CD14-positive monocyte (primary cell): ENCODE data around the gene UBE2I. TPM values are rescaled to one million over a fixed set of nuclear protein-coding genes. Genes with fewer than 3 reads are reported as not detected.

Source experiments
- DNase-seq, 3 donors: peaks; one replicate each; pipeline ENCODE4 v3.0.0-alpha.2; 2011 to 2022
- H2AFZ ChIP-seq: 2 replicates; pipeline ENCODE4 v1.6.0; 2012; ENCODE audit warnings: mild to moderate bottlenecking, low read depth, low read length, inconsistent platforms; ENCODE audit not compliant: insufficient read depth, poor library complexity, severe bottlenecking
- H3K27ac ChIP-seq, 2 donors: 1 replicate in 1 of 2; 2 replicates in 1 of 2; pipeline ENCODE4 v1.5.1; 2012 to 2013; ENCODE audit warnings: low read length in 2 of 2, control low read depth in 1 of 2, inconsistent platforms in 1 of 2, low read depth in 1 of 2, mild to moderate bottlenecking in 1 of 2
- H3K27me3 ChIP-seq, 2 donors: one replicate each; pipeline versions ENCODE4 v1.6.0 to v1.6.1; 2011 to 2013; ENCODE audit warnings: low read length in 2 of 2; ENCODE audit not compliant: control insufficient read depth in 2 of 2, insufficient read depth in 2 of 2
- H3K36me3 ChIP-seq, 2 donors: replicated peaks in 1 of 2; 1 replicate in 1 of 2; 2 replicates in 1 of 2; pipeline versions ENCODE4 v1.5.1 to v1.6.1; 2012 to 2013; ENCODE audit warnings: low read length in 2 of 2, control low read depth in 1 of 2, inconsistent platforms in 1 of 2, mild to moderate bottlenecking in 1 of 2; ENCODE audit not compliant: insufficient read depth in 2 of 2, control insufficient read depth in 1 of 2
- H3K4me1 ChIP-seq, 2 donors: 1 replicate in 1 of 2; 2 replicates in 1 of 2; pipeline versions ENCODE4 v1.5.1 to v1.6.1; 2012 to 2013; ENCODE audit warnings: low read length in 2 of 2, control low read depth in 1 of 2, inconsistent platforms in 1 of 2, mild to moderate bottlenecking in 1 of 2, moderate library complexity in 1 of 2; ENCODE audit not compliant: insufficient read depth in 2 of 2, control insufficient read depth in 1 of 2
- H3K4me2 ChIP-seq: replicated peaks from 2 replicates; pipeline ENCODE3; 2012; ENCODE audit warnings: low read length, moderate library complexity, mild to moderate bottlenecking; ENCODE audit not compliant: poor library complexity, severe bottlenecking; ENCODE audit errors: extremely low read depth
- H3K4me3 ChIP-seq, 3 experiments: fragments of 200-600 bp in 1 of 3; sonication (generic) in 1 of 3; replicated peaks in 1 of 3; 1 replicate in 2 of 3; 2 replicates in 1 of 3; pipeline ENCODE4 v1.5.1; 2011 to 2013; ENCODE audit warnings: low read length in 3 of 3, mild to moderate bottlenecking in 3 of 3, control low read depth in 2 of 3, low read depth in 2 of 3, inconsistent platforms in 1 of 3, moderate library complexity in 1 of 3
- H3K79me2 ChIP-seq: 2 replicates; pipeline ENCODE4 v1.6.0; 2012; ENCODE audit warnings: mild to moderate bottlenecking, control low read depth, inconsistent platforms, low read length, moderate library complexity; ENCODE audit not compliant: insufficient read depth
- H3K9ac ChIP-seq: 2 replicates; pipeline ENCODE4 v1.6.0; 2017; ENCODE audit warnings: low read length, mild to moderate bottlenecking; ENCODE audit not compliant: insufficient read depth, poor library complexity, severe bottlenecking
- H3K9me3 ChIP-seq, 2 donors: replicated peaks in 1 of 2; 1 replicate in 1 of 2; 2 replicates in 1 of 2; pipeline versions ENCODE4 v1.5.1 to v1.6.1; 2012 to 2013; ENCODE audit warnings: low read length in 2 of 2, control low read depth in 1 of 2; ENCODE audit not compliant: control insufficient read depth in 1 of 2, insufficient read depth in 1 of 2
- H4K20me1 ChIP-seq: 2 replicates; pipeline ENCODE4 v1.6.0; 2012; ENCODE audit warnings: mild to moderate bottlenecking, low read length, control low read depth, moderate library complexity; ENCODE audit not compliant: insufficient read depth
- H3K27ac Mint-ChIP-seq, 7 donors: one replicate each; pipeline ENCODE4 v1.8.0; 2020; ENCODE audit warnings: mild to moderate bottlenecking in 7 of 7, mixed read lengths in 7 of 7, moderate library complexity in 6 of 7, inconsistent platforms in 2 of 7
- H3K27me3 Mint-ChIP-seq, 3 donors: one replicate each; pipeline ENCODE4 v1.8.0; 2021 to 2022; ENCODE audit warnings: low read depth in 3 of 3, mild to moderate bottlenecking in 3 of 3, mixed read lengths in 3 of 3, moderate library complexity in 3 of 3, inconsistent platforms in 1 of 3
- H3K36me3 Mint-ChIP-seq, 2 donors: one replicate each; pipeline ENCODE4 v1.8.0; 2020; ENCODE audit warnings: mixed read lengths in 2 of 2, inconsistent platforms in 1 of 2, mild to moderate bottlenecking in 1 of 2
- H3K4me1 Mint-ChIP-seq: one replicate; pipeline ENCODE4 v1.8.0; 2020; ENCODE audit warnings: mild to moderate bottlenecking, mixed read lengths
- H3K4me3 Mint-ChIP-seq, 2 donors: one replicate each; pipeline ENCODE4 v1.8.0; 2020; ENCODE audit warnings: mild to moderate bottlenecking in 2 of 2, mixed read lengths in 2 of 2, moderate library complexity in 1 of 2
- H3K9me3 Mint-ChIP-seq, 7 donors: one replicate each; pipeline ENCODE4 v1.8.0; 2020 to 2022; ENCODE audit warnings: mixed read lengths in 7 of 7, mild to moderate bottlenecking in 6 of 7, moderate library complexity in 6 of 7, inconsistent platforms in 2 of 7
- CTCF ChIP-seq: fragments of 200-600 bp; IDR thresholded peaks from one replicate; pipeline ENCODE4 v1.8.0; 2022; ENCODE audit warnings: antibody characterized with exemption, mild to moderate bottlenecking
- WGBS: methylation state at CpG from one replicate; pipeline ENCODE4 v1.1.5; 2013; ENCODE audit warnings: missing lambda C conversion rate; ENCODE audit not compliant: insufficient coverage; 5-methylcytosine and 5-hydroxymethylcytosine counted together
- intact Hi-C, 2 donors: fragments of 100-400 bp; cut with micrococcal nuclease; formaldehyde crosslinking; loops; one replicate each; pipeline versions ENCODE4 v1.15.0 to v1.15.1; 2023
- polyA plus RNA-seq, 3 donors: library from polyadenylated mRNA; depleted of rRNA in 1 of 3; unstranded in 2 of 3; stranded (reverse) in 1 of 3; fragments of 300-500 nt in 2 of 3; fragments of >200 nt in 1 of 3; fragmentation: Illumina TruSeq in 2 of 3; gene quantifications; 1 replicate in 2 of 3; 2 replicates in 1 of 3; pipeline ENCODE4 v1.2.3, GENCODE V29; 2012 to 2021

UBE2I gene
- polyA plus RNA-seq, 3 donors: 76.8 to 112 (median 88.8) TPM

GRCh38 chr16:1305823-1306222, 3.6 kb upstream of the UBE2I start:
- Mint-ChIP-seq H3K36me3 (no peaks in the 10 kb centered on the region), H3K9me3 (peaks cover 0 to 2% (median 0%) of the 10 kb centered on the region in 7 donors), H3K27me3 (peaks cover 6 to 17% (median 16%) of the 10 kb centered on the region in 3 donors), H3K27ac (no peak overlapping the region), H3K4me1 (peaks cover 29% of the 10 kb centered on the region), H3K4me3 (no peak overlapping the region)
- Histone ChIP-seq H3K27ac (no peak overlapping the region), H3K9me3 (no peaks in the 10 kb centered on the region), H3K4me1 (peaks cover 20 to 24% of the 10 kb centered on the region in 2 donors), H3K4me2 (no peak overlapping the region), H4K20me1 (peaks cover 10% of the 10 kb centered on the region), H3K9ac (no peak overlapping the region), H3K27me3 (peaks cover 0 to 3% of the 10 kb centered on the region in 2 donors), H3K79me2 (peaks cover 10% of the 10 kb centered on the region), H3K4me3 (no peak overlapping the region), H2AFZ (no peak overlapping the region), H3K36me3 (no peaks in the 10 kb centered on the region)
- TF ChIP-seq CTCF: no peak
- DNase-seq: no peak
- WGBS: 73% methylated on average over 12 of the region's 12 CpGs
- intact Hi-C loops: loop anchor here in 1 of 2 donors (10.0 kb wide), 1 partner anchor 109 kb away; the partner anchor contains the start of gene UNKL

- no peaks in the 10 kb centered on the region for H3K36me3 ChIP-seq
- H2AFZ ChIP-seq: no peak overlapping the region
- intact Hi-C loops: loop anchor here in 1 of 2 donors (10.0 kb wide), 1 partner anchor 108 kb away; the partner anchor contains the start of gene UNKL
- H3K9me3 ChIP-seq: no peaks in the 10 kb centered on the region
- Mint-ChIP-seq H3K9me3 (peaks cover 0 to 2% (median 0%) of the 10 kb centered on the region in 7 donors), H3K27me3 (peaks cover 4 to 13% (median 12%) of the 10 kb centered on the region in 3 donors), H3K4me1 (peaks cover 34% of the 10 kb centered on the region), H3K36me3 (no peaks in the 10 kb centered on the region), H3K4me3 (no peak overlapping the region), H3K27ac (no peak overlapping the region)
- H3K79me2 ChIP-seq: peaks cover 15% of the 10 kb centered on the region
- H3K27ac ChIP-seq: no peak overlapping the region
- no peak overlapping the region for H3K4me3 ChIP-seq
- no peak for DNase-seq
- peaks cover 21 to 24% of the 10 kb centered on the region in 2 donors for H3K4me1 ChIP-seq
- peaks cover 15% of the 10 kb centered on the region for H4K20me1 ChIP-seq
- H3K9ac ChIP-seq: no peak overlapping the region
- no peak overlapping the region for H3K4me2 ChIP-seq
- no peak for TF ChIP-seq CTCF
- H3K27me3 ChIP-seq: peaks cover 0 to 3% of the 10 kb centered on the region in 2 donors
- WGBS: 75% methylated on average over 4 of the region's 4 CpGs
Observed at GRCh38 chr16:1306334-1306733, 3.1 kb upstream of the UBE2I start.
